ENCODE data around the gene RNF38. TPM values are rescaled to one million over a fixed set of nuclear protein-coding genes. Genes with fewer than 3 reads are reported as not detected.

RNF38 gene
- polyA plus RNA-seq, 1 of the 3 experiments (the other 2 are of a cell fraction): 9.5 TPM

DNA sequence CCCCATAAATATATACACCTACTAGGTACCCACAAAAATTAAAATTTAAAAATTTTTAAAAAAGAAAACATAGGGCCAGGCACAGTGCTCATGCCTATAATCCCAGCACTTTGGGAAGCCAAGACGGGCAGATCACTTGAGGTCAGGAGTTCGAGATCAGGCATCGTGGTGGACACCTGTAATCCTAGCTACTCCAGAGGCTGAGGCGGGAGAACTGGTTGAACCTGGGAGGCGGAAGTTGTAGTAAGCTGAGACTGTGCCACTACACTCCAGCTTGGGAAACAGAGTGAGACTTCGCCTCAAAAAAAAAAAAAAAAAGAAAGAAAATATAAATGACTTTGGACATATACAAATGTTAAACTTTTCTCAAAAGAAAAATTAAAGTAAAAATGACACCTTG lies 33.3 kb upstream of the RNF38 start:
- H3K4me1 ChIP-seq (ENCODE audit: control insufficient read depth in 1 of 2, insufficient read depth in 2 of 2, low read depth in 1 of 2, low read length in 1 of 2): peaks cover 0 to 2% of the 10 kb centered on the region in 2 experiments; a peak in 1 of 4 replicates
- peaks cover 4% of the 10 kb centered on the region for H3F3A ChIP-seq (replicated peaks; ENCODE audit: insufficient read depth)
- peaks cover 4 to 6% of the 10 kb centered on the region in 2 experiments for H3K36me3 ChIP-seq (replicated peaks in 1 of 2; ENCODE audit: control insufficient read depth in 1 of 2, insufficient read depth in 2 of 2, low read length in 1 of 2)
- no peak overlapping the region for H3K4me3 ChIP-seq (ENCODE audit: low read depth in 2 of 2, low read length in 1 of 2)
- H2AFZ ChIP-seq (ENCODE audit: low read depth): no peak overlapping the region
- H3K27me3 ChIP-seq (ENCODE audit: insufficient read depth): no peaks in the 10 kb centered on the region
- H3K9me3 ChIP-seq: no peaks in the 10 kb centered on the region
- H3K9me2 ChIP-seq: no peaks in the 10 kb centered on the region
- ChIA-PET CTCF (interaction anchor here (0.9 to 6.5 kb wide), 2 partner anchors 19 to 26 kb away, joined by 3 to 55 read pairs; no protein-coding TSS in a partner anchor), POLR2A (no interaction called here)
- peaks cover 44% of the 10 kb centered on the region for H3K79me2 ChIP-seq (ENCODE audit: insufficient read depth)
- H4K20me1 ChIP-seq (ENCODE audit: insufficient read depth): peaks cover 8% of the 10 kb centered on the region
- no peak overlapping the region for H3K4me2 ChIP-seq
- no peak overlapping the region for H3K27ac ChIP-seq (ENCODE audit: low read depth in 2 of 2, low read length in 1 of 2)
- no peak for DNase-seq
- TF ChIP-seq MEF2A (IDR thresholded peaks at IDR 0.05; ENCODE audit: borderline replicate concordance, low read depth) (no peak), RFX5 (IDR thresholded peaks at IDR 0.05; ENCODE audit: low read length) (no peak), MXI1 (IDR thresholded peaks at IDR 0.05; ENCODE audit: low read depth, low read length) (no peak), RXRA (IDR thresholded peaks at IDR 0.05; ENCODE audit: borderline replicate concordance, low read depth) (no peak), YY1 (IDR thresholded peaks at IDR 0.05; ENCODE audit: low read depth) (no peak), TCF12 (IDR thresholded peaks at IDR 0.05) (no peak), NRF1 (IDR thresholded peaks at IDR 0.05; ENCODE audit: low read depth, low read length) (no peak), FOSL2 (IDR thresholded peaks at IDR 0.05; ENCODE audit: borderline replicate concordance, low read depth) (no peak), IRF3 (IDR thresholded peaks at IDR 0.05; ENCODE audit: low read depth, low read length) (no peak), SIN3A (IDR thresholded peaks at IDR 0.05; ENCODE audit: borderline replicate concordance, low read depth, low read length) (no peak), JUND (IDR thresholded peaks at IDR 0.05) (no peak), CHD2 (IDR thresholded peaks at IDR 0.05; ENCODE audit: low read length, partially characterized antibody) (no peak), FOXJ3 (CRISPR knock-in tag; IDR thresholded peaks at IDR 0.05) (no peak), GATA2 (CRISPR knock-in tag; IDR thresholded peaks at IDR 0.05) (no peak), RCOR1 (IDR thresholded peaks at IDR 0.05; ENCODE audit: low read length) (no peak), USF1 (IDR thresholded peaks at IDR 0.05; ENCODE audit: borderline replicate concordance, low read depth) (no peak)
- TF ChIP-seq, protein P1, sequence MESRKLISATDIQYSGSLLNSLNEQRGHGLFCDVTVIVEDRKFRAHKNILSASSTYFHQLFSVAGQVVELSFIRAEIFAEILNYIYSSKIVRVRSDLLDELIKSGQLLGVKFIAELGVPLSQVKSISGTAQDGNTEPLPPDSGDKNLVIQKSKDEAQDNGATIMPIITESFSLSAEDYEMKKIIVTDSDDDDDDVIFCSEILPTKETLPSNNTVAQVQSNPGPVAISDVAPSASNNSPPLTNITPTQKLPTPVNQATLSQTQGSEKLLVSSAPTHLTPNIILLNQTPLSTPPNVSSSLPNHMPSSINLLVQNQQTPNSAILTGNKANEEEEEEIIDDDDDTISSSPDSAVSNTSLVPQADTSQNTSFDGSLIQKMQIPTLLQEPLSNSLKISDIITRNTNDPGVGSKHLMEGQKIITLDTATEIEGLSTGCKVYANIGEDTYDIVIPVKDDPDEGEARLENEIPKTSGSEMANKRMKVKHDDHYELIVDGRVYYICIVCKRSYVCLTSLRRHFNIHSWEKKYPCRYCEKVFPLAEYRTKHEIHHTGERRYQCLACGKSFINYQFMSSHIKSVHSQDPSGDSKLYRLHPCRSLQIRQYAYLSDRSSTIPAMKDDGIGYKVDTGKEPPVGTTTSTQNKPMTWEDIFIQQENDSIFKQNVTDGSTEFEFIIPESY (IDR thresholded peaks at IDR 0.05; ENCODE audit: borderline replicate concordance, low read depth): no peak
- TF ChIP-seq, protein P2, sequence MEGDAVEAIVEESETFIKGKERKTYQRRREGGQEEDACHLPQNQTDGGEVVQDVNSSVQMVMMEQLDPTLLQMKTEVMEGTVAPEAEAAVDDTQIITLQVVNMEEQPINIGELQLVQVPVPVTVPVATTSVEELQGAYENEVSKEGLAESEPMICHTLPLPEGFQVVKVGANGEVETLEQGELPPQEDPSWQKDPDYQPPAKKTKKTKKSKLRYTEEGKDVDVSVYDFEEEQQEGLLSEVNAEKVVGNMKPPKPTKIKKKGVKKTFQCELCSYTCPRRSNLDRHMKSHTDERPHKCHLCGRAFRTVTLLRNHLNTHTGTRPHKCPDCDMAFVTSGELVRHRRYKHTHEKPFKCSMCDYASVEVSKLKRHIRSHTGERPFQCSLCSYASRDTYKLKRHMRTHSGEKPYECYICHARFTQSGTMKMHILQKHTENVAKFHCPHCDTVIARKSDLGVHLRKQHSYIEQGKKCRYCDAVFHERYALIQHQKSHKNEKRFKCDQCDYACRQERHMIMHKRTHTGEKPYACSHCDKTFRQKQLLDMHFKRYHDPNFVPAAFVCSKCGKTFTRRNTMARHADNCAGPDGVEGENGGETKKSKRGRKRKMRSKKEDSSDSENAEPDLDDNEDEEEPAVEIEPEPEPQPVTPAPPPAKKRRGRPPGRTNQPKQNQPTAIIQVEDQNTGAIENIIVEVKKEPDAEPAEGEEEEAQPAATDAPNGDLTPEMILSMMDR (IDR thresholded peaks at IDR 0.05): no peak
- 95% methylated on average over 6 of the region's 6 CpGs for WGBS (ENCODE audit: low lambda C conversion rate)
- H3K9ac ChIP-seq: no peak overlapping the region
